GM21526 (cell line): ENCODE data around the gene ZPLD1.

Experiments used
- ATAC-seq: cut with Tn5 transposase; IDR thresholded peaks from one replicate; pipeline ENCODE4 v1.9.1; 2021; ENCODE audit warnings: moderate library complexity; ENCODE audit not compliant: unreplicated experiment, low FRiP score

The ZPLD1 gene

DNA sequence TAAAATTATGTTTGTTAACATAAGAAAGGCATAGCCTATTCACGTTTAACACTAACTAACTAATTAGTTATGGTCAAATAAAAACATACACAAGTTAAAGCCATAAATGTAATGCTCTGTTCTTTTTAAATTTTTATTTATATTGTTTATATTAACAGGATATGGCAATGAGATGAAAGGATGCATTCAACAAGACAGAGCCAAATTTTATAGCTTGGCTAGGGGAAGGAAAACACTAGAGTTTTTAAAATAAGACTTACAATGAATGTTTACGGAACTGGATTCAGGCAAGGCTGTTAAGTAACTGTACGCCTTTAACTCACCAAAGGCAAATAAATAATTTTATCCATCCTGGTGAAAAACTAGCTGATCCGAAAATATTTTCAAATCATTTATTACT, 86.4 kb downstream of the ZPLD1 start:
- ATAC-seq, result no peak

DNA sequence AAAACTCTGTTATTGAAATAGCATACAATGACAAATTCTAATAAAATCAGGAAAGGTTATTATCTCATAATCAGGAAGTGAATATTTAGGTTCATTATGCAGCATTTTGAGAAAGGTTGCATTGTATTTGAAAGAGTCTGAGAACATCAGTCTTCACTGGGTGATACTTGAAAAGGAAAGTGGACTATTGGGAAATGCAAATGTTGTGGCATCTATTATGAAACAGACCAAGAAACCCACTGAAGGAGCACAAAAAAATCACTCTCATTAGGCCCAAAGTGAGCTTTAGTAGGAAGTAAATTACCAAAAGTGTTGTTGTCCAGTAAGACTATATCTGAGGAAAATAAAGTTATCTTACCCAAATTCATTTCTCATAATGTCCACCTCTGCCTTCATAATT, 90.8 kb downstream of the ZPLD1 start:
- ATAC-seq, result peak; percentile 64

GRCh38 chr3:102526865-102527264, 92.0 kb downstream of the ZPLD1 start:
- no peak for ATAC-seq

- ATAC-seq, result no peak
Measured at GRCh38 chr3:102528727-102529126, 93.9 kb downstream of the ZPLD1 start.
